Stimulated activated naive CD8-positive, alpha-beta T cell treated with anti-CD3 and anti-CD28 coated beads, Interleukin-15, Interleukin-2, amounts not matched to agents 100 U/mL and 50 U/mL, for 24 hours (primary cell): Measurements from ENCODE around the gene SLC35D3.
A peak's percentile ranks its signal among the peaks of the same experiment; 100 is the strongest.
"Not testable (repeated sequence)": the region's sequence is repeated elsewhere in the genome, so short reads cannot be mapped to it uniquely, and the experiment has no call there.

Experiments
- ATAC-seq: fragments of 150-1000 bp; cut with Tn5 transposase; one replicate; pipeline ENCODE4 v1.10.0; 2021
- DNase-seq: peaks from one replicate; pipeline ENCODE4 v3.0.0; 2021

SLC35D3 gene

GRCh38 chr6:136923116-136923953 is 1.2 kb downstream of the SLC35D3 start:
- DNase-seq (peak; percentile 33), ATAC-seq (no peak)

DNA sequence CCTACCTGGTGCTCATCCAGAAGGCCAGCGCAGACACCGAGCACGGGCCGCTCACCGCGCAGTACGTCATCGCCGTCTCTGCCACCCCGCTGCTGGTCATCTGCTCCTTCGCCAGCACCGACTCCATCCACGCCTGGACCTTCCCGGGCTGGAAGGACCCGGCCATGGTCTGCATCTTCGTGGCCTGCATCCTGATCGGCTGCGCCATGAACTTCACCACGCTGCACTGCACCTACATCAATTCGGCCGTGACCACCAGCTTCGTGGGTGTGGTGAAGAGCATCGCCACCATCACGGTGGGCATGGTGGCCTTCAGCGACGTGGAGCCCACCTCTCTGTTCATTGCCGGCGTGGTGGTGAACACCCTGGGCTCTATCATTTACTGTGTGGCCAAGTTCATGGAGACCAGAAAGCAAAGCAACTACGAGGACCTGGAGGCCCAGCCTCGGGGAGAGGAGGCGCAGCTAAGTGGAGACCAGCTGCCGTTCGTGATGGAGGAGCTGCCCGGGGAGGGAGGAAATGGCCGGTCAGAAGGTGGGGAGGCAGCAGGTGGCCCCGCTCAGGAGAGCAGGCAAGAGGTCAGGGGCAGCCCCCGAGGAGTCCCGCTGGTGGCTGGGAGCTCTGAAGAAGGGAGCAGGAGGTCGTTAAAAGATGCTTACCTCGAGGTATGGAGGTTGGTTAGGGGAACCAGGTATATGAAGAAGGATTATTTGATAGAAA is 2.0 kb downstream of the SLC35D3 start:
- DNase-seq: no peak
- no peak for ATAC-seq

GRCh38 chr6:136926383-136926782 is 4.3 kb downstream of the SLC35D3 start:
- DNase-seq: no peak
- ATAC-seq: no peak

- DNase-seq (peak; percentile 14), ATAC-seq (peak; percentile 60)
Observed at GRCh38 chr6:136927292-136927691, 5.2 kb downstream of the SLC35D3 start.

GRCh38 chr6:136930528-136930927 is 8.4 kb downstream of the SLC35D3 start:
- DNase-seq: no peak
- no peak for ATAC-seq

GRCh38 chr6:136932599-136932998 is 10.5 kb downstream of the SLC35D3 start:
- no peak for ATAC-seq

DNA sequence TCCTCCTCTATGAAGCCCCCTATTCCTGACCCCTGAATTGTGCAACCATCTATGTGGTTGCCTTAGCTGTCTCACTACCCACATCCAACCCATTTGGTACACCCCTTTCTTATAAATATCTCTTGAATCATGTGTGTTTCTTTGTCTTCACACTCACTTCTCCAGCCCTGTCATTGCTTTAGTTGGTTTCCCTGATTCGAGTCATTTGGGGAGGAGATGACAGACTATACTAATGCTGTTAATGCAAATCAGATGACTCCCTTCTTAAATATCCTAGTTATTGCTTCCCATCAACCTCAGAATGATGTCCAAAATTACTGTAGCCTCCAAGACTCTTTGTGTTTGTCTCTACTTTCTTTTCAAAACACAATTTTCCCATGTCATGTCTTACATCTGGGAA is 23.0 kb downstream of the SLC35D3 start:
- ATAC-seq (peak; percentile 53), DNase-seq (no peak)

More at GRCh38 chr6:136932599-136932998, 10.5 kb downstream of the SLC35D3 start:
- DNase-seq: no peak

GRCh38 chr6:136945711-136946121 is 23.6 kb downstream of the SLC35D3 start:
- ATAC-seq: peak; percentile 91
- no peak for DNase-seq

GRCh38 chr6:136947037-136947436 is 24.9 kb downstream of the SLC35D3 start:
- no peak for DNase-seq
- ATAC-seq: no peak

GRCh38 chr6:136949957-136950356 is 27.9 kb downstream of the SLC35D3 start:
- not testable (repeated sequence) for DNase-seq, ATAC-seq

DNA sequence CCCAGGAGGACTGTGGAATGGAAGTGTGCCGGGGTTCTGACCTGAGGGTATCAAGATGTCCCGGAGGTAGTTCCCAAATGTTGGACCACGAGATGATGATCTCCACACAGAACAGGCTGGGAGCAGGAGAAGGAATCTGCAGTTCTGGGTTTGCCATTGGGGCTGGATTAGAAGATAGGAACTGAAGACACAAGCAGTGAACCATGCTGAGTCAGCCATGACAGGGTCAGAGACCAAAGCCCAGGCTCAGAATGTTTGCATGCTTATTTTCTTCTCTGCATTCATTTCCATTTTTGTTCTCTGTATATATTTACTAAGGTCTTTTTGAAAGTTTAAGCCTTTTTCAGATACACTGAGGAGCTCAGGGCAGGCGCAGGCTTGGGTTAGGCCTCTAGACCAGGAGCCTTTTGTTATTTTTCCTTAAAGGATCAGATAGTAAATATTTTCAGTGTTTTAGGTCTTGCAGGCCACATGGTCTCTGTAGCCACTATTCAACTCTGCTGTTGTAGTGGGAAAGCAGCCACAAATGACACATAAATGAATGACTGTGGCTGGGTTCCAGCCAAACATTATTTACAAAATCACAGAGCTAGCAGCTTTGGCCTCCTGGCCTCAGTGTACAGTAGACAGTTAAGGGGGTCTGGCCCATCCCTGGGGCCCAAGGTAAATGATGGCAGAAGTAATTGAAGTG is 28.5 kb downstream of the SLC35D3 start:
- ATAC-seq: no peak
- no peak for DNase-seq

- ATAC-seq (no peak), DNase-seq (no peak)
Observed at GRCh38 chr6:136952714-136953260, 30.7 kb downstream of the SLC35D3 start.

- no peak for DNase-seq
- no peak for ATAC-seq
Observed at GRCh38 chr6:136955123-136955522, 33.0 kb downstream of the SLC35D3 start.

DNA sequence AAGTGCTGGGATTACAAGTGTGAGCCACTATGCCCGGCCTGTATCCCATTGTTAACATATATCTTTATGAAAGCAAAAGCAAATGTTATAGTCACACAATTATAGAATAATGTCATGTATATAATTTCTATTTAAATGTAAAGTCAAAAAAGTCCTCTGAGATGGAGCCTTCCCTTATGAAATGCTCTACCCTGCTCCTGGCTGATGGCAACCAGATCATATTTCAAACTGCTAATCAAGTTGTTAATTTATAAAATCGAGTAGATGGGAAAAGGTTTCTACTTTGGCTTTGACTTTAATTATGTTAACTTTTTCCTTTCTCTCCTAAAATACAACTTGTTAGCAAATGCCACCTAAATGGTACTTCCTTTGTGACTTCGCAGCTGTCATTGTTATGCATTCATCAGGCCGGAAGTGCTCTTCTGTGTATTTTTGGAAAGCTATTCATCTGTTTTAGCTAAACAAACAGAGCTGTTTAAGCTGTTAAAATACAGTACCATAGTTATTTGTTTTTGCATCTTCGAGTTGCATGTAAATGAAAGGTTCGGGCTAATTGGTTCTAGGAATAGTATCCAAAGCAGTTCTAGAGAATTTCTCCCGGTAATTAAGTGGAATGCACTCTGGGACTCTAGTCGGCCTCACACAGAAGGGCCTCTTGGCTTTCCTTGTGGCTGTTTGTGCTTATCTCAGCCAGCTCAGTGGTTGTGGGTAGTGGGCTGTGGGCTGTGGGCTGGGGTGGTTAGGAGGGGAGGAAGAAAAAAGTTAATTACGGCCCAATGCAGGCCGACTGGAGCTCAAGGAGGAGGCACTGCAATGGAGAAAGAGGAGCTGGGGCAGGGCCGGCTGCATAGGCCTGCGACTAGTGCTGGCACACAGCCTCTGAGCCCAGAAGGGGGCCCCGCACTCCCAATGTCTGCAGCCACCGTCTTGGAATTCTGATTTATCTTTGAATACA is 34.8 kb downstream of the SLC35D3 start:
- ATAC-seq (peak; percentile 23), DNase-seq (no peak)

GRCh38 chr6:136958168-136958567 is 36.1 kb downstream of the SLC35D3 start:
- no peak for ATAC-seq
- DNase-seq: no peak

GRCh38 chr6:136959471-136959891 is 37.4 kb downstream of the SLC35D3 start:
- no peak for ATAC-seq
- DNase-seq: no peak

DNA sequence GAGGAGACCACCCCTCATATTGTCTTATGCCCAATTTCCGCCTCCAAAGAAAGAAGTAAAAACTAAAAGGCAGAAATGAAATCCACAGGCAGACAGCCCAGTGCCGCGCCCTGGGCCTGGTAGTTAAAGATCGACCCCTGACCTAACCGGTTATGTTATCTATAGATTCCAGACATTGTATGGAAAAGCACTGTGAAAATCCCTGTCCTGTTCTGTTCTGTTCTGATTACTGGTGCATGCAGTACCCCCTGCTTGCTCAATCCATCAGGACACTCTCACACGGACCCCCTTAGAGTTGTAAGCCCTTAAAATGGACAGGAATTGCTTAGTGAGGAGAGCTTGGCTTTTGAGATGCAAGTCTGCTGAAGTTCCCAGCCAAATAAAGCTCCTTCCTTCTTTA is 37.8 kb downstream of the SLC35D3 start:
- DNase-seq, ATAC-seq: not testable (repeated sequence)

DNA sequence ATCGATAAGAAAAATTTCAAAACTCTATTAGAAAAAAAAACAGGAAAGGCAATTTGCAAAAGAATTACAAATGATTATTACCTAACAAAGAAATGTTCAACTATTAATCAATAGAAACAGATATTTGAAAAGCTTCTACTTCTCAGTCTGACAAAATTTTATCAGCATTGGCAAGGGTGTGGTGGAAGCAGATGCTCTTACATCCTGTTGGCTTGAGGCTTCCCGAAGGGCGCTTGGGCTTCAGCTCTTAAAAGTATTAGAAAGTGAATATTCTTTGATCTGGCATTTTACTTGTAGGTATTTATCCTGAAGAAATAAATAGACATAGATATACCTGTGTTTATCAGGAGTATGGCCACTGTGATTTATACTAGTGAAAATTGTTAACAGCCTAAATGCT is 38.7 kb downstream of the SLC35D3 start:
- ATAC-seq (no peak), DNase-seq (no peak)

- ATAC-seq: no peak
- no peak for DNase-seq
Observed at GRCh38 chr6:136961848-136962247, 39.7 kb downstream of the SLC35D3 start.

DNA sequence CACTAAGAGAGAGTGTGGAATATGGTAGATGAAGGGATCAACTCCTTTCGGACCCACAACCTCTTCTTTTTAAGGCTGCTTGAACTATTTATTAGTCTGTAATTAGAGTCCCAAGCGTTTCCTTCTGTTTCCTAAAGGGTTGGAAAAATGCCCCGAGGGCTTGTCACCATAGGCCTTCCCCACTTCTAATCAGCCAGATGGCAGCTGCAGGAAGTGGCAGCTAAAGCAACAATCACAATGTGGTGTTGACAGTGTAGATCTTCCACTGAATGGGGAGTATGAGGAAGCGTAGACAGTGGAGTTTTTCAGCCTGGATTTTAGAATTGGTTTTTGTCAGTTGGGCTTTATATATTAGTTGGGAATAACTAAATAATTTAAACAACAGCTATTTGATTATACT is 40.6 kb downstream of the SLC35D3 start:
- DNase-seq (no peak), ATAC-seq (no peak)

- ATAC-seq (no peak), DNase-seq (no peak)
Observed at GRCh38 chr6:136963259-136963658, 41.2 kb downstream of the SLC35D3 start.
